Urinary bladder (tissue), 4 donors: ENCODE data around the gene PRMT6. TPM values are rescaled to one million over a fixed set of nuclear protein-coding genes. Genes with fewer than 3 reads are reported as not detected.
A peak's percentile ranks its signal among the peaks of the same experiment; 100 is the strongest.
"Not testable (repeated sequence)": the region's sequence is repeated elsewhere in the genome, so short reads cannot be mapped to it uniquely, and the experiment has no call there.

Experiments used
- DNase-seq: peaks from one replicate; pipeline ENCODE4 v3.0.0-alpha.2; 2015; ENCODE audit errors: extremely low spot score
- H3K27ac ChIP-seq: one replicate; pipeline ENCODE4 v1.5.1; 2013; ENCODE audit warnings: low read depth, mild to moderate bottlenecking, moderate library complexity
- H3K36me3 ChIP-seq: one replicate; pipeline ENCODE4 v1.6.1; 2013; ENCODE audit warnings: mild to moderate bottlenecking, moderate library complexity; ENCODE audit not compliant: insufficient read depth
- H3K4me1 ChIP-seq: one replicate; pipeline ENCODE4 v1.6.1; 2013; ENCODE audit warnings: mild to moderate bottlenecking, moderate library complexity; ENCODE audit not compliant: insufficient read depth
- H3K4me3 ChIP-seq: one replicate; pipeline ENCODE4 v1.5.1; 2013; ENCODE audit warnings: low read depth, low read length
- WGBS: extraction: QIAGEN DNeasy Blood & Tissue Kit; methylation state at CpG from one replicate; pipeline ENCODE4 v1.1.7; 2013; 5-methylcytosine and 5-hydroxymethylcytosine counted together
- polyA plus RNA-seq: library from polyadenylated mRNA; stranded (reverse); fragments of 200-250 nt; gene quantifications from one replicate; pipeline ENCODE4 v1.2.3, GENCODE V29; 2013
- total RNA-seq: library from RNA; depleted of rRNA; stranded (reverse); fragments of >200 nt; gene quantifications from one replicate; pipeline ENCODE4 v1.2.3, GENCODE V29; 2014
- donor health status: healthy with polysubstance abuse.
- donor health status: healthy.

PRMT6 gene
- total and polyA plus RNA-seq, 2 donors, result 19.0 to 19.6 TPM

- H3K4me1 ChIP-seq, result no peaks in the 10 kb centered on the region
- H3K36me3 ChIP-seq, result no peaks in the 10 kb centered on the region
- DNase-seq, result peak; percentile 23
- 5% methylated on average over 55 of the region's 55 CpGs for WGBS
- H3K27ac ChIP-seq, result peak overlapping the region; percentile 70
- H3K4me3 ChIP-seq, result peak overlapping the region; percentile 92
Observed at GRCh38 chr1:107057197-107058133, 991 bp downstream of the PRMT6 start.

GRCh38 chr1:107058245-107059032, 2.0 kb downstream of the PRMT6 start:
- no peaks in the 10 kb centered on the region for H3K4me1 ChIP-seq
- H3K36me3 ChIP-seq, result no peaks in the 10 kb centered on the region
- H3K4me3 ChIP-seq, result no peak overlapping the region
- 63% methylated on average over 4 of the region's 4 CpGs for WGBS
- no peak for DNase-seq
- no peak overlapping the region for H3K27ac ChIP-seq

- H3K4me1 ChIP-seq, result no peaks in the 10 kb centered on the region
- DNase-seq, result no peak
- no peak overlapping the region for H3K27ac ChIP-seq
- 96% methylated on average over 3 of the region's 3 CpGs for WGBS
- H3K4me3 ChIP-seq, result no peak overlapping the region
- no peaks in the 10 kb centered on the region for H3K36me3 ChIP-seq
Observed at GRCh38 chr1:107061886-107062285, 5.4 kb downstream of the PRMT6 start.

- Histone ChIP-seq H3K36me3 (no peaks in the 10 kb centered on the region), H3K4me1 (no peaks in the 10 kb centered on the region), H3K27ac (no peak overlapping the region), H3K4me3 (no peak overlapping the region)
- WGBS, result 88% methylated on average over 4 of the region's 4 CpGs
- DNase-seq, result no peak
Observed at GRCh38 chr1:107073493-107073892, 17.0 kb downstream of the PRMT6 start.

GRCh38 chr1:107076841-107077240, 20.4 kb downstream of the PRMT6 start:
- H3K4me1 ChIP-seq, result no peaks in the 10 kb centered on the region
- no peaks in the 10 kb centered on the region for H3K36me3 ChIP-seq
- WGBS, result 80% methylated on average over 5 of the region's 5 CpGs
- DNase-seq, result no peak
- H3K27ac ChIP-seq, result no peak overlapping the region
- no peak overlapping the region for H3K4me3 ChIP-seq

- WGBS, result 48% methylated on average over 1 of the region's 1 CpG
- Histone ChIP-seq H3K36me3 (no peaks in the 10 kb centered on the region), H3K4me3 (no peak overlapping the region), H3K27ac (no peak overlapping the region), H3K4me1 (no peaks in the 10 kb centered on the region)
- DNase-seq, result no peak
Observed at GRCh38 chr1:107079249-107079648, 22.8 kb downstream of the PRMT6 start.

- no peaks in the 10 kb centered on the region for H3K4me1 ChIP-seq
- 77% methylated on average over 2 of the region's 2 CpGs for WGBS
- no peak for DNase-seq
- no peak overlapping the region for H3K4me3 ChIP-seq
- H3K27ac ChIP-seq, result no peak overlapping the region
- no peaks in the 10 kb centered on the region for H3K36me3 ChIP-seq
Observed at GRCh38 chr1:107081102-107081501, 24.6 kb downstream of the PRMT6 start.

- H3K27ac ChIP-seq, result no peak overlapping the region
- WGBS, result 99% methylated on average over 1 of the region's 1 CpG
- no peaks in the 10 kb centered on the region for H3K4me1 ChIP-seq
- no peak for DNase-seq
- no peak overlapping the region for H3K4me3 ChIP-seq
- no peaks in the 10 kb centered on the region for H3K36me3 ChIP-seq
Observed at GRCh38 chr1:107091418-107091817, 34.9 kb downstream of the PRMT6 start.

GRCh38 chr1:107093395-107093794, 36.9 kb downstream of the PRMT6 start:
- H3K27ac ChIP-seq, H3K36me3 ChIP-seq, H3K4me1 ChIP-seq, DNase-seq, H3K4me3 ChIP-seq: not testable (repeated sequence)
- 95% methylated on average over 1 of the region's 1 CpG for WGBS

- Histone ChIP-seq H3K4me1 (no peaks in the 10 kb centered on the region), H3K4me3 (no peak overlapping the region), H3K36me3 (no peaks in the 10 kb centered on the region), H3K27ac (no peak overlapping the region)
- no peak for DNase-seq
Observed at GRCh38 chr1:107095647-107096046, 39.2 kb downstream of the PRMT6 start.

- 70% methylated on average over 2 of the region's 2 CpGs for WGBS
Observed at GRCh38 chr1:107096690-107097089, 40.2 kb downstream of the PRMT6 start.

GRCh38 chr1:107098961-107099360, 42.5 kb downstream of the PRMT6 start:
- Histone ChIP-seq H3K4me1 (no peaks in the 10 kb centered on the region), H3K36me3 (no peaks in the 10 kb centered on the region), H3K27ac (no peak overlapping the region), H3K4me3 (no peak overlapping the region)
- DNase-seq, result no peak
- WGBS, result 56% methylated on average over 3 of the region's 3 CpGs

More at GRCh38 chr1:107096690-107097089, 40.2 kb downstream of the PRMT6 start:
- H3K4me3 ChIP-seq, result no peak overlapping the region
- no peak for DNase-seq
- H3K4me1 ChIP-seq, result no peaks in the 10 kb centered on the region
- H3K36me3 ChIP-seq, result no peaks in the 10 kb centered on the region
- no peak overlapping the region for H3K27ac ChIP-seq

GRCh38 chr1:107100331-107100984, 44.0 kb downstream of the PRMT6 start:
- no peak overlapping the region for H3K4me3 ChIP-seq
- no peak overlapping the region for H3K27ac ChIP-seq
- H3K36me3 ChIP-seq, result no peaks in the 10 kb centered on the region
- H3K4me1 ChIP-seq, result no peaks in the 10 kb centered on the region
- 74% methylated on average over 3 of the region's 3 CpGs for WGBS
- no peak for DNase-seq
